Keratinocyte (primary cell): ENCODE measurements around the gene MUC2. TPM values are rescaled to one million over a fixed set of nuclear protein-coding genes. Genes with fewer than 3 reads are reported as not detected.

Experiments
- DNase-seq: peaks from one replicate; pipeline ENCODE4 v3.0.0-alpha.2; 2011; ENCODE audit warnings: low read depth, missing footprints, low spot score
- FAIRE-seq: peaks from 2 replicates; lab custom pipeline; 2011; peaks lifted over from hg19 to GRCh38; lab: Jason Lieb, UNC
- H2AFZ ChIP-seq: 2 replicates; pipeline ENCODE4 v1.6.0; 2012; ENCODE audit warnings: low read length, control low read depth, inconsistent platforms; ENCODE audit not compliant: control insufficient read depth
- H3K27ac ChIP-seq: 2 replicates; pipeline ENCODE4 v1.5.1; 2011; ENCODE audit warnings: low read length; ENCODE audit not compliant: control insufficient read depth, insufficient read depth
- H3K27me3 ChIP-seq: 3 replicates; pipeline ENCODE4 v1.6.0; 2011; ENCODE audit warnings: low read length; ENCODE audit not compliant: control insufficient read depth, insufficient read depth; ENCODE audit errors: extremely low read depth
- H3K36me3 ChIP-seq, 2 experiments: 2 replicates in 1 of 2; 3 replicates in 1 of 2; pipeline ENCODE4 v1.5.1; 2011; ENCODE audit warnings: low read length in 2 of 2, mild to moderate bottlenecking in 1 of 2; ENCODE audit not compliant: control insufficient read depth in 2 of 2, insufficient read depth in 2 of 2; ENCODE audit errors: extremely low read depth in 1 of 2
- H3K4me1 ChIP-seq: 3 replicates; pipeline ENCODE4 v1.5.1; 2011; ENCODE audit warnings: low read length; ENCODE audit not compliant: control insufficient read depth, insufficient read depth; ENCODE audit errors: extremely low read depth
- H3K4me2 ChIP-seq: 3 replicates; pipeline ENCODE4 v1.6.0; 2011; ENCODE audit warnings: low read depth, low read length; ENCODE audit not compliant: control insufficient read depth, insufficient read depth; ENCODE audit errors: extremely low read depth
- H3K4me3 ChIP-seq, 3 experiments: fragments of 200-600 bp in 1 of 3; sonication (generic) in 1 of 3; 2 replicates in 2 of 3; 3 replicates in 1 of 3; pipeline ENCODE4 v1.5.1; 2011 to 2016; ENCODE audit warnings: low read length in 3 of 3, mild to moderate bottlenecking in 3 of 3, control low read depth in 2 of 3, inconsistent platforms in 1 of 3, low read depth in 1 of 3, mixed read lengths in 1 of 3, mixed run types in 1 of 3, moderate library complexity in 1 of 3; ENCODE audit not compliant: control insufficient read depth in 2 of 3, insufficient read depth in 2 of 3; ENCODE audit errors: extremely low read depth in 1 of 3
- H3K79me2 ChIP-seq: 2 replicates; pipeline ENCODE4 v1.6.0; 2012; ENCODE audit warnings: low read length; ENCODE audit not compliant: control insufficient read depth, insufficient read depth
- H3K9ac ChIP-seq: 3 replicates; pipeline ENCODE4 v1.6.0; 2011; ENCODE audit warnings: low read length; ENCODE audit not compliant: control insufficient read depth, insufficient read depth; ENCODE audit errors: extremely low read depth
- H3K9me1 ChIP-seq: 3 replicates; pipeline ENCODE4 v1.6.0; 2011; ENCODE audit warnings: low read length; ENCODE audit not compliant: control insufficient read depth, insufficient read depth; ENCODE audit errors: extremely low read depth
- H3K9me3 ChIP-seq: 2 replicates; pipeline ENCODE4 v1.5.1; 2012; ENCODE audit warnings: low read depth, low read length; ENCODE audit not compliant: control insufficient read depth
- H4K20me1 ChIP-seq: 3 replicates; pipeline ENCODE4 v1.6.0; 2011; ENCODE audit warnings: low read length; ENCODE audit not compliant: control insufficient read depth, insufficient read depth; ENCODE audit errors: extremely low read depth
- EZH2 ChIP-seq: IDR thresholded peaks from one replicate; pipeline ENCODE4 v1.6.1; 2012; ENCODE audit warnings: inconsistent platforms, mild to moderate bottlenecking, low read length, moderate library complexity
- dilution Hi-C: fragments of 300-500 bp; cut with MboI; formaldehyde crosslinking; loops from one replicate; pipeline ENCODE4 v1.7.0; 2020; ENCODE audit warnings: low sequenced_read_pairs; ENCODE audit not compliant: extremely low pct_ligation_motif_present
- polyA plus RNA-seq, 5 experiments: library from polyadenylated mRNA; depleted of rRNA in 3 of 5; stranded (reverse) in 3 of 5; stranded (forward) in 1 of 5; unstranded in 1 of 5; fragments of >200 nt; gene quantifications; 1 replicate in 1 of 5; 2 replicates in 3 of 5; 3 replicates in 1 of 5; pipeline versions ENCODE4 v1.2.1 to v1.2.3, GENCODE V29; 2011 to 2012; ENCODE audit warnings: missing spikeins in 2 of 5, low read depth in 1 of 5, low replicate concordance in 1 of 5
- TF ChIP-seq, protein P1 (sequence below), 3 experiments: IDR thresholded peaks in 1 of 3; conservative IDR thresholded peaks in 1 of 3; optimal IDR thresholded peaks in 1 of 3; 2 replicates in 2 of 3; 3 replicates in 1 of 3; pipeline versions ENCODE3 to v1.5.1; 2011; ENCODE audit warnings: low read length in 3 of 3, mild to moderate bottlenecking in 3 of 3, moderate library complexity in 2 of 3, control low read depth in 1 of 3, inconsistent platforms in 1 of 3; ENCODE audit not compliant: insufficient read depth in 2 of 3; ENCODE audit errors: extremely low read depth in 1 of 3

Gene MUC2
- polyA plus RNA-seq, 1 donor (not counting 4 experiments of a cell fraction or from before 2014, with no cell fraction given), result not detected

GRCh38 chr11:1116104-1116503 is 41.4 kb downstream of the MUC2 start:
- DNase-seq (no peak), FAIRE-seq (no peak)
- H4K20me1 ChIP-seq, result no peaks in the 10 kb centered on the region
- H3K79me2 ChIP-seq, result no peaks in the 10 kb centered on the region
- no peak overlapping the region for H2AFZ ChIP-seq
- TF ChIP-seq EZH2, result no peak
- TF ChIP-seq, protein P1, sequence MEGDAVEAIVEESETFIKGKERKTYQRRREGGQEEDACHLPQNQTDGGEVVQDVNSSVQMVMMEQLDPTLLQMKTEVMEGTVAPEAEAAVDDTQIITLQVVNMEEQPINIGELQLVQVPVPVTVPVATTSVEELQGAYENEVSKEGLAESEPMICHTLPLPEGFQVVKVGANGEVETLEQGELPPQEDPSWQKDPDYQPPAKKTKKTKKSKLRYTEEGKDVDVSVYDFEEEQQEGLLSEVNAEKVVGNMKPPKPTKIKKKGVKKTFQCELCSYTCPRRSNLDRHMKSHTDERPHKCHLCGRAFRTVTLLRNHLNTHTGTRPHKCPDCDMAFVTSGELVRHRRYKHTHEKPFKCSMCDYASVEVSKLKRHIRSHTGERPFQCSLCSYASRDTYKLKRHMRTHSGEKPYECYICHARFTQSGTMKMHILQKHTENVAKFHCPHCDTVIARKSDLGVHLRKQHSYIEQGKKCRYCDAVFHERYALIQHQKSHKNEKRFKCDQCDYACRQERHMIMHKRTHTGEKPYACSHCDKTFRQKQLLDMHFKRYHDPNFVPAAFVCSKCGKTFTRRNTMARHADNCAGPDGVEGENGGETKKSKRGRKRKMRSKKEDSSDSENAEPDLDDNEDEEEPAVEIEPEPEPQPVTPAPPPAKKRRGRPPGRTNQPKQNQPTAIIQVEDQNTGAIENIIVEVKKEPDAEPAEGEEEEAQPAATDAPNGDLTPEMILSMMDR (optimal IDR thresholded peaks at IDR 0.05 in 1 of 3, IDR thresholded peaks at IDR 0.05 in 1 of 3, conservative IDR thresholded peaks at IDR 0.05 in 1 of 3; ENCODE audit: extremely low read depth in 1 of 3, insufficient read depth in 2 of 3, low read length in 3 of 3), result no peak
- H3K9ac ChIP-seq, result no peak overlapping the region
- no peaks in the 10 kb centered on the region for H3K9me1 ChIP-seq
- no peaks in the 10 kb centered on the region for H3K36me3 ChIP-seq
- dilution Hi-C loops, result no loop called here
- H3K27me3 ChIP-seq, result no peaks in the 10 kb centered on the region
- H3K9me3 ChIP-seq, result peaks cover 3% of the 10 kb centered on the region
- H3K4me1 ChIP-seq, result no peaks in the 10 kb centered on the region
- no peak overlapping the region for H3K4me3 ChIP-seq
- H3K4me2 ChIP-seq, result no peak overlapping the region
- H3K27ac ChIP-seq, result no peak overlapping the region

DNA sequence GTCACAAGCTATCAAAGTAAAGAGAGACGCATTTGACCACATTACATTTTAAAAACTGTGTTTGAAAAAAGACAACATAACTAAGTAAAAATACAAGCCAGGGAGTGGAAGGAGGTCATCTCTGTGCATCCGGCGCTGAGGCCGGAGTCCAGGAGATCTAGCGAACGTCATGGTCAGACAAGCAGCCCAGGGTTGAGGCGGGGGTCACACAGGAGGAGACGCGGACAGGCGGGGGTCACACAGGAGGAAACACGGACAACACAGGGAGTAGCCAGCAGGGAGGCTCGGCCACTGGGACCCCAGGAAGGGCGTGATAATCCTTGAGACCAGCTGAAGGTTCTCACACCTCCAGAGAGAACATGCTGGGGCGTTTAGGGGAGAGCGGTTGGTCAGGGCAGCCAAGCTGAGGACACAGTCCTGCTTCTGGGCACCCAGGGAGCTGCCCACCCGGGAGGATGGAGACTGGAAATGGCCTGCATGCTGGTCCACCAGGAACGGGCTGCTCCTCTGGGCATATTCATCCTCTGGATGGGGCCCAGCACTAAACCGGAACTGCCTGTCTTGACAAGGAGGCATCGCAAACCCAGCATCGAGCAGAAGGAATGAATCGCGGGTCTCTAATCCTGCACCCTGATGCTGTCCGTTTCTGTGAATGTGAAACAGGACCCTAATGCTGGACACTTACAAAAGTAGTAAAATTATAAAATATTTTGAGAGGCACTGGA is 42.2 kb downstream of the MUC2 start:
- no peaks in the 10 kb centered on the region for H3K9me3 ChIP-seq
- H3K9ac ChIP-seq, result no peak overlapping the region
- TF ChIP-seq, protein P1 (optimal IDR thresholded peaks at IDR 0.05 in 1 of 3, IDR thresholded peaks at IDR 0.05 in 1 of 3, conservative IDR thresholded peaks at IDR 0.05 in 1 of 3; ENCODE audit: extremely low read depth in 1 of 3, insufficient read depth in 2 of 3, low read length in 3 of 3), result no peak
- TF ChIP-seq EZH2, result no peak
- no peaks in the 10 kb centered on the region for H4K20me1 ChIP-seq
- no peak for FAIRE-seq
- dilution Hi-C loops, result no loop called here
- H3K27ac ChIP-seq, result no peak overlapping the region
- no peak for DNase-seq
- H3K4me1 ChIP-seq, result no peaks in the 10 kb centered on the region
- no peak overlapping the region for H2AFZ ChIP-seq
- no peaks in the 10 kb centered on the region for H3K9me1 ChIP-seq
- H3K4me3 ChIP-seq, result no peak overlapping the region
- H3K36me3 ChIP-seq, result no peaks in the 10 kb centered on the region
- H3K79me2 ChIP-seq, result no peaks in the 10 kb centered on the region
- no peaks in the 10 kb centered on the region for H3K27me3 ChIP-seq
- H3K4me2 ChIP-seq, result no peak overlapping the region
